ENCODE data around the gene ITGA1.
"Not testable (repeated sequence)": the region's sequence is repeated elsewhere in the genome, so short reads cannot be mapped to it uniquely, and the experiment has no call there.

Gene ITGA1

GRCh38 chr5:52963636-52964035, 175.9 kb downstream of the ITGA1 start:
- in situ Hi-C loops (cut with MboI; ENCODE audit: low pct_unique_long_range_greater_than_20kb, low sequenced_read_pairs), result no loop called here
- DNase-seq, result no peak

GRCh38 chr5:52964138-52964537, 176.4 kb downstream of the ITGA1 start:
- in situ Hi-C loops (cut with MboI; ENCODE audit: low pct_unique_long_range_greater_than_20kb, low sequenced_read_pairs), result no loop called here
- no peak for DNase-seq

- in situ Hi-C loops (cut with MboI; ENCODE audit: low pct_unique_long_range_greater_than_20kb, low sequenced_read_pairs), result not testable (repeated sequence)
These were observed 188.4 kb downstream of the ITGA1 start for GRCh38 chr5:52976157-52976556.

GRCh38 chr5:52977264-52977897, 189.7 kb downstream of the ITGA1 start:
- DNase-seq, result no peak
- in situ Hi-C loops (cut with MboI; ENCODE audit: low pct_unique_long_range_greater_than_20kb, low sequenced_read_pairs), result no loop called here

More at GRCh38 chr5:52976157-52976556, 188.4 kb downstream of the ITGA1 start:
- not testable (repeated sequence) for DNase-seq

- no peak for DNase-seq
- in situ Hi-C loops (cut with MboI; ENCODE audit: low pct_unique_long_range_greater_than_20kb, low sequenced_read_pairs), result no loop called here
These were observed 193.8 kb downstream of the ITGA1 start for GRCh38 chr5:52981507-52981906.

- peak; percentile 43 for DNase-seq
- in situ Hi-C loops (cut with MboI; ENCODE audit: low pct_unique_long_range_greater_than_20kb, low sequenced_read_pairs), result no loop called here
These were observed 196.3 kb downstream of the ITGA1 start for GRCh38 chr5:52983731-52984636.

- in situ Hi-C loops (cut with MboI; ENCODE audit: low pct_unique_long_range_greater_than_20kb, low sequenced_read_pairs), result no loop called here
- no peak for DNase-seq
These were observed 197.6 kb downstream of the ITGA1 start for GRCh38 chr5:52985306-52985705.

GRCh38 chr5:52987711-52988331, 200.1 kb downstream of the ITGA1 start:
- in situ Hi-C loops (cut with MboI; ENCODE audit: low pct_unique_long_range_greater_than_20kb, low sequenced_read_pairs), result no loop called here
- DNase-seq, result no peak

- DNase-seq, result peak; percentile 44
- in situ Hi-C loops (cut with MboI; ENCODE audit: low pct_unique_long_range_greater_than_20kb, low sequenced_read_pairs), result no loop called here
These were observed 200.8 kb downstream of the ITGA1 start for GRCh38 chr5:52988335-52989024.

- peak; percentile 69 for DNase-seq
- in situ Hi-C loops (cut with MboI; ENCODE audit: low pct_unique_long_range_greater_than_20kb, low sequenced_read_pairs), result no loop called here
These were observed 201.5 kb downstream of the ITGA1 start, which contains the start of gene ITGA2 for GRCh38 chr5:52989025-52989780. ITGA2 (plus strand) TSS chr5:52989352; CDS start chr5:52989469, 117 bp downstream.

- peak; percentile 65 for DNase-seq
- in situ Hi-C loops (cut with MboI; ENCODE audit: low pct_unique_long_range_greater_than_20kb, low sequenced_read_pairs), result no loop called here
These were observed 202.2 kb downstream of the ITGA1 start for GRCh38 chr5:52989781-52990527.

GRCh38 chr5:52990528-52990925, 202.8 kb downstream of the ITGA1 start:
- in situ Hi-C loops (cut with MboI; ENCODE audit: low pct_unique_long_range_greater_than_20kb, low sequenced_read_pairs), result no loop called here
- DNase-seq, result no peak

GRCh38 chr5:52993367-52993766, 205.7 kb downstream of the ITGA1 start:
- DNase-seq, result no peak
- in situ Hi-C loops (cut with MboI; ENCODE audit: low pct_unique_long_range_greater_than_20kb, low sequenced_read_pairs), result no loop called here

- in situ Hi-C loops (cut with MboI; ENCODE audit: low pct_unique_long_range_greater_than_20kb, low sequenced_read_pairs), result no loop called here
- DNase-seq, result no peak
These were observed 206.6 kb downstream of the ITGA1 start for GRCh38 chr5:52994266-52994665.

GRCh38 chr5:52995095-52995494, 207.4 kb downstream of the ITGA1 start:
- DNase-seq, result no peak
- in situ Hi-C loops (cut with MboI; ENCODE audit: low pct_unique_long_range_greater_than_20kb, low sequenced_read_pairs), result no loop called here

GRCh38 chr5:52995914-52996313, 208.2 kb downstream of the ITGA1 start:
- in situ Hi-C loops (cut with MboI; ENCODE audit: low pct_unique_long_range_greater_than_20kb, low sequenced_read_pairs), result no loop called here
- no peak for DNase-seq

GRCh38 chr5:52996979-52997378, 209.3 kb downstream of the ITGA1 start:
- DNase-seq, result no peak
- in situ Hi-C loops (cut with MboI; ENCODE audit: low pct_unique_long_range_greater_than_20kb, low sequenced_read_pairs), result no loop called here

GRCh38 chr5:52997424-52997823, 209.7 kb downstream of the ITGA1 start:
- DNase-seq, result no peak
- in situ Hi-C loops (cut with MboI; ENCODE audit: low pct_unique_long_range_greater_than_20kb, low sequenced_read_pairs), result no loop called here

Measured in KBM-7 (cell line).